SKM-1 treated with dmso at 0.1 percent for 144 hours (cell line): ENCODE results near the gene GRID1.

ENCODE experiments used
- DNase-seq: peaks from one replicate; lab custom pipeline; 2025; ENCODE audit not compliant: unreplicated experiment; lab: John Stamatoyannopoulos, UW

Gene GRID1

GRCh38 chr10:86316274-86316835 is 50.2 kb downstream of the GRID1 start:
- no peak for DNase-seq

- no peak for DNase-seq
These were observed 51.0 kb downstream of the GRID1 start for GRCh38 chr10:86315549-86315942.

GRCh38 chr10:86314616-86315548 is 51.7 kb downstream of the GRID1 start:
- DNase-seq: peak; percentile 32

- DNase-seq: no peak
These were observed 53.0 kb downstream of the GRID1 start for GRCh38 chr10:86313621-86314041.

- DNase-seq: no peak
These were observed 53.8 kb downstream of the GRID1 start for GRCh38 chr10:86312701-86313270.

GRCh38 chr10:86311906-86312305 is 54.7 kb downstream of the GRID1 start:
- no peak for DNase-seq

GRCh38 chr10:86311190-86311589 is 55.4 kb downstream of the GRID1 start:
- DNase-seq: no peak

GRCh38 chr10:86310702-86311101 is 55.9 kb downstream of the GRID1 start:
- DNase-seq: no peak

- DNase-seq: no peak
These were observed 56.3 kb downstream of the GRID1 start for GRCh38 chr10:86310291-86310690.

GRCh38 chr10:86308056-86308455 is 58.5 kb downstream of the GRID1 start:
- DNase-seq: no peak

GRCh38 chr10:86306628-86307278 is 59.8 kb downstream of the GRID1 start:
- DNase-seq: no peak

- no peak for DNase-seq
These were observed 61.1 kb downstream of the GRID1 start for GRCh38 chr10:86305521-86305920.

GRCh38 chr10:86304436-86304835 is 62.2 kb downstream of the GRID1 start:
- DNase-seq: no peak

- DNase-seq: no peak
These were observed 63.0 kb downstream of the GRID1 start for GRCh38 chr10:86303626-86304025.

- DNase-seq: no peak
These were observed 64.6 kb downstream of the GRID1 start for GRCh38 chr10:86301971-86302370.

- DNase-seq: no peak
These were observed 65.4 kb downstream of the GRID1 start for GRCh38 chr10:86300931-86301830.

- DNase-seq: no peak
These were observed 66.1 kb downstream of the GRID1 start for GRCh38 chr10:86300399-86300925.

- DNase-seq: no peak
These were observed 67.0 kb downstream of the GRID1 start for GRCh38 chr10:86299562-86299961.

- DNase-seq: no peak
These were observed 68.0 kb downstream of the GRID1 start for GRCh38 chr10:86298501-86299001.

GRCh38 chr10:86295791-86296190 is 70.8 kb downstream of the GRID1 start:
- DNase-seq: no peak
